Activated CD4-positive, alpha-beta T cell treated with anti-CD3 and anti-CD28 coated beads for 24 hours (primary cell): ENCODE data around the gene STUB1.
A peak's percentile ranks its signal among the peaks of the same experiment; 100 is the strongest.

Experiments
- DNase-seq, 2 donors: peaks; one replicate each; pipeline ENCODE4 v3.0.0-alpha.2; 2020; ENCODE audit warnings: low read depth in 2 of 2

The STUB1 gene

GRCh38 chr16:679814-680624, at the start of gene STUB1:
TSS of gene STUB1 (plus strand) at chr16:680410. CDS start at chr16:680526, 116 bp downstream.
- peak; percentile 83 to 91 for DNase-seq

- no peak for DNase-seq
These were observed 49.3 kb upstream of the STUB1 start, which contains the start of gene WFIKKN1 for GRCh38 chr16:630815-631405. TSS of gene WFIKKN1 (plus strand) at chr16:630985. CDS start at chr16:631254, 269 bp downstream.

- DNase-seq = no peak
These were observed 48.3 kb upstream of the STUB1 start for GRCh38 chr16:631808-632358.

GRCh38 chr16:632486-633335, 47.5 kb upstream of the STUB1 start:
- DNase-seq = no peak

GRCh38 chr16:633336-634050, 46.7 kb upstream of the STUB1 start:
- DNase-seq = no peak

- no peak for DNase-seq
These were observed 46.0 kb upstream of the STUB1 start for GRCh38 chr16:634051-634670.

GRCh38 chr16:634996-635395, 45.2 kb upstream of the STUB1 start:
- DNase-seq = no peak

- DNase-seq = no peak
These were observed 44.5 kb upstream of the STUB1 start for GRCh38 chr16:635573-636205.

GRCh38 chr16:636206-637080, 43.8 kb upstream of the STUB1 start, which contains the start of gene METTL26:
TSS of gene METTL26 (minus strand) at chr16:636305. CDS start at chr16:636290, 15 bp downstream.
- DNase-seq = peak; percentile 86 to 88

- peak; percentile 84 to 86 for DNase-seq
These were observed 42.9 kb upstream of the STUB1 start for GRCh38 chr16:637081-638018.

- no peak for DNase-seq
These were observed 42.1 kb upstream of the STUB1 start for GRCh38 chr16:638034-638543.

- DNase-seq = no peak
These were observed 41.4 kb upstream of the STUB1 start for GRCh38 chr16:638836-639235.

GRCh38 chr16:640614-641013, 39.6 kb upstream of the STUB1 start:
- DNase-seq = no peak

GRCh38 chr16:641326-642188, 38.7 kb upstream of the STUB1 start, which contains the start of gene MCRIP2:
TSS of gene MCRIP2 (plus strand) at chr16:641828. CDS start at chr16:641992, 164 bp downstream.
- DNase-seq = peak; percentile 54 to 71

GRCh38 chr16:642189-643049, 37.8 kb upstream of the STUB1 start:
- peak in 1 of 2 donors; percentile 34 for DNase-seq

- no peak for DNase-seq
These were observed 37.2 kb upstream of the STUB1 start for GRCh38 chr16:643050-643368.
